Endothelial cell of umbilical vein (primary cell): Measurements from ENCODE around the gene FHIT.

ENCODE experiments used
- CTCF ChIP-seq, 2 donors: IDR thresholded peaks; 1 replicate in 1 of 2; 2 replicates in 1 of 2; pipeline ENCODE4 v1.5.1; 2011; ENCODE audit warnings: low read length in 2 of 2, mild to moderate bottlenecking in 2 of 2, moderate library complexity in 2 of 2, control low read depth in 1 of 2, inconsistent platforms in 1 of 2, low read depth in 1 of 2; ENCODE audit not compliant: insufficient read depth in 1 of 2; ENCODE audit errors: extremely low read depth in 1 of 2
- EZH2 ChIP-seq: IDR thresholded peaks from 2 replicates; pipeline ENCODE4 v1.6.1; 2012; ENCODE audit warnings: borderline replicate concordance, low read depth, mild to moderate bottlenecking, moderate library complexity, low read length, inconsistent platforms; ENCODE audit not compliant: severe bottlenecking
- FOS ChIP-seq: IDR thresholded peaks from 2 replicates; pipeline ENCODE4 v1.6.1; 2011; ENCODE audit warnings: mild to moderate bottlenecking, low read length, moderate library complexity, borderline replicate concordance; ENCODE audit not compliant: insufficient read depth
- MYC ChIP-seq: IDR thresholded peaks from one replicate; pipeline ENCODE4 v1.6.1; 2011; ENCODE audit warnings: mild to moderate bottlenecking, low read depth, low read length
- POLR2A ChIP-seq: IDR thresholded peaks from 2 replicates; pipeline ENCODE4 v1.6.1; 2012; ENCODE audit warnings: low read depth, mild to moderate bottlenecking, control low read depth, low read length
- POLR2AphosphoS5 ChIP-seq: IDR thresholded peaks from 2 replicates; pipeline ENCODE4 v1.6.1; 2012; ENCODE audit warnings: low read depth, mild to moderate bottlenecking, control low read depth, low read length, moderate library complexity; ENCODE audit not compliant: insufficient read depth

GRCh38 chr3:61136191-61136590 is 115.1 kb downstream of the FHIT start:
- TF ChIP-seq CTCF (IDR thresholded peaks at IDR 0.05; ENCODE audit: extremely low read depth in 1 of 2, insufficient read depth in 1 of 2, low read depth in 1 of 2, low read length in 2 of 2) (no peak), POLR2AphosphoS5 (no peak), POLR2A (no peak), EZH2 (no peak), FOS (no peak), MYC (no peak)
